ENCODE data around the gene ZNF3. TPM values are rescaled to one million over a fixed set of nuclear protein-coding genes. Genes with fewer than 3 reads are reported as not detected.

The ZNF3 gene
- total RNA-seq, 4 donors from 2014 or later: 16.4 to 25.9 (median 20.8) TPM

GRCh38 chr7:100071018-100071723 lies 10.4 kb downstream of the ZNF3 start:
- intact Hi-C loops (cut with DNase I; ENCODE audit: low total_unique reads): no loop called here
- WGBS, 2 donors: 97 to 99% methylated on average over 11 of the region's 11 CpGs
- H3K4me3 ChIP-seq (ENCODE audit: low read depth, poor library complexity, severe bottlenecking): no peak overlapping the region
- no peak for DNase-seq (ENCODE audit: low spot score in 2 of 2)
- no peak for TF ChIP-seq POLR2A (IDR thresholded peaks at IDR 0.05)
- no peak for TF ChIP-seq CTCF (IDR thresholded peaks at IDR 0.05)

- intact Hi-C loops (cut with DNase I; ENCODE audit: low total_unique reads): no loop called here
- WGBS, 2 donors: 97% methylated on average over 5 of the region's 5 CpGs
- DNase-seq (ENCODE audit: low spot score in 2 of 2): no peak
- no peak for TF ChIP-seq CTCF (IDR thresholded peaks at IDR 0.05)
- no peak for TF ChIP-seq POLR2A (IDR thresholded peaks at IDR 0.05)
- H3K4me3 ChIP-seq (ENCODE audit: low read depth, poor library complexity, severe bottlenecking): no peak overlapping the region
Observed at GRCh38 chr7:100069991-100070390, 11.5 kb downstream of the ZNF3 start.

GRCh38 chr7:100066953-100067352 lies 14.6 kb downstream of the ZNF3 start:
- 90 to 96% methylated on average over 7 of the region's 7 CpGs for WGBS, 2 donors
- H3K4me3 ChIP-seq (ENCODE audit: low read depth, poor library complexity, severe bottlenecking): no peak overlapping the region
- DNase-seq (ENCODE audit: low spot score in 2 of 2): no peak
- TF ChIP-seq CTCF (IDR thresholded peaks at IDR 0.05) (no peak), POLR2A (IDR thresholded peaks at IDR 0.05) (no peak)
- intact Hi-C loops (cut with DNase I; ENCODE audit: low total_unique reads): no loop called here

- TF ChIP-seq POLR2A (IDR thresholded peaks at IDR 0.05) (no peak), CTCF (IDR thresholded peaks at IDR 0.05) (no peak)
- no peak overlapping the region for H3K4me3 ChIP-seq (ENCODE audit: low read depth, poor library complexity, severe bottlenecking)
- no peak for DNase-seq (ENCODE audit: low spot score in 2 of 2)
- 41 to 50% methylated on average over 8 of the region's 8 CpGs for WGBS, 2 donors
- intact Hi-C loops (cut with DNase I; ENCODE audit: low total_unique reads): no loop called here
Observed at GRCh38 chr7:100065452-100066186, 15.9 kb downstream of the ZNF3 start.

GRCh38 chr7:100064162-100064561 lies 17.4 kb downstream of the ZNF3 start:
- WGBS, 2 donors: 97 to 98% methylated on average over 9 of the region's 9 CpGs
- DNase-seq (ENCODE audit: low spot score in 2 of 2): no peak
- H3K4me3 ChIP-seq (ENCODE audit: low read depth, poor library complexity, severe bottlenecking): no peak overlapping the region
- intact Hi-C loops (cut with DNase I; ENCODE audit: low total_unique reads): no loop called here
- no peak for TF ChIP-seq CTCF (IDR thresholded peaks at IDR 0.05)
- no peak for TF ChIP-seq POLR2A (IDR thresholded peaks at IDR 0.05)
